ENCODE results near the gene CEP63.

The CEP63 gene

DNA sequence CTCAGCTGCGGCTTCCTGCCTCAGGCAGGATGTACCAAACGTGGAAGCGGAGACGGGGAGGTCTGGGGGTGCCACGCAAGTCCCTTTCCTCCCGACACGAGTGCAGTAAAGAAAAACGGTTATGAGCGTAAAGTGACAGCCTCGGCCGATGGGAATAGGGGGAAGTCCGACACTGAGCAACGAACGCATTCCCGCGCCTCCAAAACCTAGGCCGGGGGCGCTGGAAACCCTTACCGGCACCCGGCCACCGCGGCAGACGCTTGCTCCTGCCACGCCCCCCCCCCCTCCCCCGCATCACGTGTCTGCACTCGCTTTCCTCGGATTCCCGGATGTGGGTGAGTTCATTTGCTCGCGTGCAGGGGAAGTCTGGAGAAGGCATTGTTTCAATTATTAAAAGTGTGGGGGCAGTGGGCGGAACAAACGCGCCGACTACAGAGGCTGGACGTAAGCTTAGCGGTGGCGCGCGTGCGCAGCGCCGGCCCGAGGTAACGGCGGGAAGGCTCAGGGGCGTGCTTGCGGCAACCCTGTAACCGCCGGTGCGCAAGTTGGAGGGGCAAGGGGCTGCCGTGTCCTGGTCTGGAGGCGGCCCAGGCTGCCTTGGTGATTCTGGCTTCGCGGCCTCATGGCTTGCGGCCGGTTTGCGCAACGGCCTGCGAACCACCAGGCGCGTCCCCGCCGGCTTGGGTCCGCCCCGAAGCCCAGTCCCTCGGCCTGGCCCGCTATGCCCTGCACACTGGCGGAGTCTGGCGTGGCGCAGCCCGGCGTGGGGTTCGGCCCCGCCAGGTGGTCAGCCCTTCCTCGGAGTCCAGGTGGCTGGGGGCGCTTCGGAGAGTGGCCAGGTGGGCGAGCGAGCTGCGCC, at the start of gene CEP63, which contains the start of gene ANAPC13:
CEP63 (plus strand) TSS at position 340 of the 859 bp plus-strand sequence. CDS start 9,264 bp downstream, outside the sequence.
ANAPC13 (minus strand) TSS at position 268 of the 859 bp plus-strand sequence. CDS start 3,081 bp downstream, outside the sequence.
- peak; percentile 99 for DNase-seq (ENCODE audit: low read depth, low spot score)

GRCh38 chr3:134437211-134437752, 48.6 kb upstream of the CEP63 start:
- no peak for DNase-seq (ENCODE audit: low read depth, low spot score)

DNA sequence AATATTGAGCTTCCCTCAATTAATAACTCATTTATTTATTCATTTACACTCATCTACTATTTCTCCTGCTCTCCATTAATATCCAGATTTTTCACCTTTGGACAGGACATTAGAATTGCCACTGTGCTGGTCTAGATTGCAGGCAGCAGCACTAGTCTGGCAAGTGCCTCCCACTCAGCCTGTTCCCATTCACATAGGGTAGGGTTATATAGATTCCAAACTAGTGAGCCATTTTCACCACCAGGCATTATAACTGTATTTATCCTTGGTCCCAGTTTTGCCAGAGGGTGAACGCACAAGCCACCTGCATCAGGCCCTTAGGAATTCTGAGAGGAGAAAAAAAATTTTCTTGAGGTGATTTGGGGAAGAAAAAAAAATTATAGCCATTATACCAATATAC, 44.5 kb upstream of the CEP63 start:
- no peak for DNase-seq (ENCODE audit: low read depth, low spot score)

DNA sequence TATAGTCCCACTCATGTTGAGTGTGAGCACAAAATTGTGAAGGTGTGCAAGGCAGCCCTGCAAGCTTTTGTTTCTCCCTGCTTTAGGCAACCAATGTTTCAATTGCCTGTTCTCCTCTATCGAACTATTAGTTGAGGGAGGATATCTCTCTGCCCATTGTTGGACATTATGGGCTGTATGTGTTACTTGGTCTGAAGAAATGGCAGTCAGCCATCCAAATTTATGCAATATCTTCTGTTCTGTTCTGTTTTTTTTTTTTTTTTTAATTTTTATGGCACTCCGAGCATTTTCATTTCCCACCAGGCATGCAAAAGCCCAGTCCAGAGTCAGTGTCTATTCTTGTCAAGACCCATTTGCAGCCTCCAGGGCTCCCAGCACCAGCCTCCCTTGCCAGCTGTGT, 44.0 kb upstream of the CEP63 start:
- DNase-seq (ENCODE audit: low read depth, low spot score) = no peak

GRCh38 chr3:134445095-134445494, 40.8 kb upstream of the CEP63 start:
- DNase-seq (ENCODE audit: low read depth, low spot score) = no peak

GRCh38 chr3:134445636-134446035, 40.2 kb upstream of the CEP63 start:
- peak; percentile 74 for DNase-seq (ENCODE audit: low read depth, low spot score)

- DNase-seq (ENCODE audit: low read depth, low spot score) = peak; percentile 65
Observed at GRCh38 chr3:134446800-134447199, 39.1 kb upstream of the CEP63 start.

GRCh38 chr3:134447351-134447750, 38.5 kb upstream of the CEP63 start:
- DNase-seq (ENCODE audit: low read depth, low spot score) = no peak

- no peak for DNase-seq (ENCODE audit: low read depth, low spot score)
Observed at GRCh38 chr3:134448664-134449063, 37.2 kb upstream of the CEP63 start.

GRCh38 chr3:134449277-134449676, 36.6 kb upstream of the CEP63 start:
- peak; percentile 44 for DNase-seq (ENCODE audit: low read depth, low spot score)

DNA sequence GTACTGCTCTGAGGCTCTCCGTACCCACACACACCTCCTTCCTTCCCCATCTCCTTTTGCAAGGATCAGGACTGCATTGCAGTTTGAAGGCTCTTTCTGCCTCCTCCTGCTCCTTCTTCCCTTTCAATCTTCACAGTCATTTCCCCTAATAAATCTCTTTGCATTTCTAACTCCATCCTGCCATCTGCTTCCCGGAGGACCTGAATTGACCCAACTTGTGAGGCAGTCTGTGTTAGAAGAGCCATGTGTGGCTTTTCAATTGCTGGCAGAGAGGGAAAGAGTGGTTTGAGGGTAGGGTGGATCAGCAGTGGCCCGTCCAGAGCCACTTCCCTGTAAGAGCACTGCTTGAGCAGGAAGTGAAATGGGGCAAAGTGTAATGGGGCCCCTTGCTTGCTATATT, 35.9 kb upstream of the CEP63 start:
- DNase-seq (ENCODE audit: low read depth, low spot score) = no peak

GRCh38 chr3:134453631-134454030, 32.2 kb upstream of the CEP63 start:
- peak; percentile 16 for DNase-seq (ENCODE audit: low read depth, low spot score)

DNA sequence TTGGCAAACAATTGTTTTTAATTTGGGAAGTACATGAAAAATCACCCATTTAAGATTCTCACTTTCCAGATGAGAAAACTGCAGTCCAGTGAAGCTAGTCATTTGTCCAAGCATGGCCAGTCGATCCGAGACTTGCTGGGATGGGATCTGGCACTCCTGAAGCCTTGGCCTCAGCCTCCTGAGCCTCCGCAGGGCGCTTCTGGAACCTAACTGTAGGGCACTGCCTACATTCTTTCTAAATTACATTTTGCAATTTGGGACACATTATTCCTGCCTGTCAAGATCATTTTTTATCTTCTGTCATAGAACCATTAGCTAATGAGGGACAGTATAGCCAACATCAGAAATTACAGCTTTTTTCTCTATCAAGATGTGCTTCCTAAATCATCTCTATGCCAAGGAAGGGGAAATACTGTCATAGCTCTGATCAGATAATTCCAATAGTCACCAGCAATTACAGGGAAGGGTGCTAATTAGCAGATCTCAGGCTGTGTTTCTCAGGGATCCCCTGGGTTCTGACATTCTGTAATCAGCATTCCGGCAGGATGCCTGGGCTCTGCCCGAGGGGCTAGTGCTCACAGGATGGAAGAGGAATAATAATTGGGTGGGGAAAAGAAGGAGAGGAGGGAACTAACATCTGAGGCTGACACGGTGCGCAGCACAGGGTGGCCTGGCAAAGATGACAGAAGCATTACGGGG, 28.3 kb upstream of the CEP63 start:
- no peak for DNase-seq (ENCODE audit: low read depth, low spot score)

DNA sequence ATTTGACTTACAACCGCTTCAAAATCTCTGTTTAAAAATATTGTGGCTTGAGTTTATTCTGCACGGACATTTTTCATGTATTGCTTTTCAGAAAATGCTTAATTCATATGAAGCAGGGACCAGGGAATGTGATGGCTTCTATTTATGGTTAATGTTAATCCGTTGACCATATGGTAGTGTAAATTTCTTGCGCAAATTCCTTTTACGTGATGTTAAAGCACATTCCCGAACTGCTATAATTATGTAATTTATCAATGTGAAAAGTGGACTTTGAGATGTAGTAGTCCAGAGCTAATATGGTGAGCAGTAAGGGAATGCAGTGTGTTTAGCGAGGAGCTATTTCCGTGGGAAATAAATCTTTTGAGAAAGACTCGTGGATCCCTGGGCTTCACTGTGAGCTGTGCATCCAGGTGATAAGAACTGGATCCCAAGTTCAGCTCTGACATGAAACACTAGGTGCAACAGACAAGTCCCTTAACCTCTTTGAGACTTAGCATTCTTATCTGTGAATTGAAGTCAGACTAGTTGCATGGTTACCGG, 27.4 kb upstream of the CEP63 start:
- no peak for DNase-seq (ENCODE audit: low read depth, low spot score)

GRCh38 chr3:134459562-134459961, 26.3 kb upstream of the CEP63 start:
- no peak for DNase-seq (ENCODE audit: low read depth, low spot score)

- peak; percentile 22 for DNase-seq (ENCODE audit: low read depth, low spot score)
Observed at GRCh38 chr3:134460965-134461364, 24.9 kb upstream of the CEP63 start.

DNA sequence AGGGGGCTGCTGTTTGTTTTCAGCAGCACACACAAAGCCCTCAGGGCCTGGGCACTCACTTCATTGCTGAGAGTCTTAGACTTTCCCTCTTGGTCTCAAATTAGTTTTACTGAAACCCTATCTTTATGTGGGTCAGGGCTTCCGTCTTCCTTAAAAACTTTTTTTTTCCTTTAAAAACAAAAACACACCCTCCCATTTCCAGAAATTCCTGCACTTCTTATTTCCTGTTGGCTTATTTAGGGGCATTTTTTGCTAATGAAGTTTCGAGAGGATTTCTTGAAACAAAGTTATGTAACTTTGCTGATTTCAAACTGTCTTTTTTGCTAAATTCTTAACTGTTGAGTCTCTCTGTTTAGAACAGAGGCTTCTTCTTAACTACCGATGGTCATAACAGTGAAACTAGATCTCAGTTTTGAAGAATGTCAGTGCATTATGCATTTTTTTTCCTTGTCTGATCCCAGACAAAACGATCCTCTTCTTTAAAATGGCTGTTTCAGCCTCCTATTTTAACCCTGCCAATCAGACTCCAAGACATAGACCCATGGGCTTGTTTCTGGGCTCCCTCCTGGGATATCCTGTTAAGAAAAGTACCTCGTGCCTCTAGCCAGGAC, 23.4 kb upstream of the CEP63 start:
- DNase-seq (ENCODE audit: low read depth, low spot score) = peak; percentile 48

DNA sequence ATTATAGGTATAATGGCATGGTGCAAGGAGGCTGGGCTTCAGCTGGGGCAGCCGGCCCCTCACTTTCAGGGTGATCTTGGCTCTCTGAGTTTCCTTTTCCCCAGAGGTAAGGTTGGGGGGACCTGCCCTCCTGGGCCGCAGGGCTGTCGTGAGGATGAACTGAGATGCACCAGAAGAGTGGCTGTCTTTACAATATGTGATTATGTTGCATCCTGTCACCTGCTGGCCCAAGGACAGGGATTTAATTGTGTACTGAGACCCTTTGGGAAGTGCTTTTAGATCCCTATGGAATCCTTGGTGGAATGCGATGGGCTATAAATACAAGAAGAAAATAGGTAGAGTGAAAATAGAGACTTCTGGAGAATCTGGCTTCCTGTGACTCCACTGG, 22.2 kb upstream of the CEP63 start:
- DNase-seq (ENCODE audit: low read depth, low spot score) = no peak

DNA sequence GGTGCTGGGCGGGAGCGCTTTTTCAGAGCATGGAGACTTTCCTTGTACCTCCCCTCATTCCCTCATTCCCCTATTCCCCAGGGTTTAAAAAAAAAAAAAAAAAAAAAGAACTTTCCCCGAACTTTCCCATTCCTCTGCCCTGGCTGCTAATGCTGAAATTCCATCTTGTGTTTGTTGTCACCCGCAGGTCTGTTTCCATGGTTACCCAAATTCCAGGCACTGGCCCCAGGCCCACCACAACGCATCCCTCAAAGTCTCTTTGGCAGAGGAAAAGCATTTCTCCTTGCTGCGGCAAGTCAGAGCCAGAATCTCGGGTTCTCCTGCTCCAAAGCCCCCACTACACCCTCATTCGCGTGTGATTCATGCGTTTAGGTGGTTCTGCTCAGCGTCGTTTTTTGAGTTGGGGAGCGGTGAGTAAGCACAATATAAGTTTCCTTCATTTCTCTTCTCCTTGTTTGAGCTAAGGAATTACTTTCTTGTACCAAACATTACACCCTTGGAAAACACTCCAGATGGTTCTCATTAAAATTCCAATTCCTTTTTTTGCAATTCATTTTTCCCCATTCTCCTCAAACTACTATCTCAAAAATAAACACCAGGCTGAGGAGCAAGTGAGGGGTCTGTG, 21.7 kb upstream of the CEP63 start:
- DNase-seq (ENCODE audit: low read depth, low spot score) = peak; percentile 99

DNA sequence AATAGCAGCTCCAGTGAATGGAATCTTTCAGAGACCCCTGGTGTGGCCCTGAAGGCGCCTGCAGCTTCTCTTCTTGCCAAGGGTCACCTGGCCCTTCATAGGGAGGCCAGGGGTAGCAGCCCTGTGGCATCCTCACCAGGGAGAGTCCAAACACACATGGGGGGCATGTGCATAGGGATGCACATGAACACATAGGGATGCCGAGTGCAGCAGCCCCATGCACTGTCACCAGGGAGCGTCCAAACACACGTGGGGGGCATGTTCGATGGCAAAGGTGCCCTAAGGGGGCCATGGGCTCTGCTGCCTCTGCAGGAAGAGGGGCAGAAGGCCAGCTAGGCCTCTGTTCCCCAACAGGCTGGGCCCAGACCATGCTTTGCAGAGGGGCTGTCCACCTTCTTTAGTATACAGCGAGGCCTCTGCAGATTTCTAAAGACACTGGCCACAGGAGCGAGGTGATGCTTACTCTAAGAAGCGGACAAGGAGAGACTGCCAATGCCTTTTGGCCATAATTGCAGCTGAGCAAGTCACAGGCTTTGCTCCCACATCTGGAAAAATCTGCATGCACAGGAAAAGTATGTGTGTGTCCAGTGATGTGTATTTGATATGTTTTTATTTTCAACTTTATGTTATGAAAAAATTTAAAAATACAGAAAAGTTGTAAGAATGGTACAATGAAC, 21.0 kb upstream of the CEP63 start:
- no peak for DNase-seq (ENCODE audit: low read depth, low spot score)

DNA sequence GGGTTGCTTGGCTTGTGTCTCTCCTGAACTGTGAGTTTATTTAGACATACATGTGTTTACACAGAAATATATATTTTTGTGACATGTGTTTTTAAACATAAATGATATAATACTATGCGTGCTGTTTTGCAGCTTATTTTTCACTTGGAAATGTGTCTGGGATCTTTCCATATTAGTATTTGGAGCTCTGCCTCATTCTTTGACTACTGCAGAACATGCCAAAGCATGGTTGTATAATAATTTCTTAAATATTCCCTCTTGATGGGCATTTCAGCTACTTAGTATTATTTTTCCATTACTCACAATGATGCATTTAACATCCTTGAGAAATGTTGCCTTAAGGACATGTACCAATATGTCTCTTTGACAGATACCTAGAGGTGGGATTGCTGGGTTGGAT, 19.5 kb upstream of the CEP63 start:
- DNase-seq (ENCODE audit: low read depth, low spot score) = no peak

Data from astrocyte of the hippocampus (primary cell).